WI38 (cell line): Measurements from ENCODE around the gene DMTF1.
"Not testable (repeated sequence)": the region's sequence is repeated elsewhere in the genome, so short reads cannot be mapped to it uniquely, and the experiment has no call there.

Source experiments
- H3K4me3 ChIP-seq: 2 replicates; pipeline ENCODE4 v1.5.1; 2011; ENCODE audit warnings: low read depth, mild to moderate bottlenecking, control low read depth, low read length
- TF ChIP-seq, protein P1 (sequence below): IDR thresholded peaks from 2 replicates; pipeline ENCODE4 v1.5.1; 2012; ENCODE audit warnings: low read depth, mild to moderate bottlenecking, control low read depth, low read length

The DMTF1 gene

DNA sequence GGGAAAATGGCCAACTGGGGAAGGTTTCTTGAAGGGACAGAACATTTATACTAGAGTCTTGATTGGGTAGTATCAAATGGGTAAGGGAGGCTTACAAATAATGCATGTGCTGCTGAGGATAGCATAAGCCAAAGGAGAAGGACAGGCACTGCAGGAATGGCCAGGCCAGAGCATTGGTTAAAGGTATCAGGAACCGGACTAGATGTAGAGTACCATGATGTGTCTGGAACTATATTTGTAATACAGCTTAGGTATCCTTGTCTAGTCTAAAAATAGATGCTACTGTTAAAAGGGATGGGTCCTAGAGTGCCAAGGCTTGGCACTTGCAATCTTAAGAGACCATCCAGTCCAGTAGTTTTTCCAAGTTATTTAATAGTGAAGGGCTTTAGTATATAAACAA lies 47.0 kb downstream of the DMTF1 start:
- no peak overlapping the region for H3K4me3 ChIP-seq
- TF ChIP-seq, protein P1, sequence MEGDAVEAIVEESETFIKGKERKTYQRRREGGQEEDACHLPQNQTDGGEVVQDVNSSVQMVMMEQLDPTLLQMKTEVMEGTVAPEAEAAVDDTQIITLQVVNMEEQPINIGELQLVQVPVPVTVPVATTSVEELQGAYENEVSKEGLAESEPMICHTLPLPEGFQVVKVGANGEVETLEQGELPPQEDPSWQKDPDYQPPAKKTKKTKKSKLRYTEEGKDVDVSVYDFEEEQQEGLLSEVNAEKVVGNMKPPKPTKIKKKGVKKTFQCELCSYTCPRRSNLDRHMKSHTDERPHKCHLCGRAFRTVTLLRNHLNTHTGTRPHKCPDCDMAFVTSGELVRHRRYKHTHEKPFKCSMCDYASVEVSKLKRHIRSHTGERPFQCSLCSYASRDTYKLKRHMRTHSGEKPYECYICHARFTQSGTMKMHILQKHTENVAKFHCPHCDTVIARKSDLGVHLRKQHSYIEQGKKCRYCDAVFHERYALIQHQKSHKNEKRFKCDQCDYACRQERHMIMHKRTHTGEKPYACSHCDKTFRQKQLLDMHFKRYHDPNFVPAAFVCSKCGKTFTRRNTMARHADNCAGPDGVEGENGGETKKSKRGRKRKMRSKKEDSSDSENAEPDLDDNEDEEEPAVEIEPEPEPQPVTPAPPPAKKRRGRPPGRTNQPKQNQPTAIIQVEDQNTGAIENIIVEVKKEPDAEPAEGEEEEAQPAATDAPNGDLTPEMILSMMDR: no peak

DNA sequence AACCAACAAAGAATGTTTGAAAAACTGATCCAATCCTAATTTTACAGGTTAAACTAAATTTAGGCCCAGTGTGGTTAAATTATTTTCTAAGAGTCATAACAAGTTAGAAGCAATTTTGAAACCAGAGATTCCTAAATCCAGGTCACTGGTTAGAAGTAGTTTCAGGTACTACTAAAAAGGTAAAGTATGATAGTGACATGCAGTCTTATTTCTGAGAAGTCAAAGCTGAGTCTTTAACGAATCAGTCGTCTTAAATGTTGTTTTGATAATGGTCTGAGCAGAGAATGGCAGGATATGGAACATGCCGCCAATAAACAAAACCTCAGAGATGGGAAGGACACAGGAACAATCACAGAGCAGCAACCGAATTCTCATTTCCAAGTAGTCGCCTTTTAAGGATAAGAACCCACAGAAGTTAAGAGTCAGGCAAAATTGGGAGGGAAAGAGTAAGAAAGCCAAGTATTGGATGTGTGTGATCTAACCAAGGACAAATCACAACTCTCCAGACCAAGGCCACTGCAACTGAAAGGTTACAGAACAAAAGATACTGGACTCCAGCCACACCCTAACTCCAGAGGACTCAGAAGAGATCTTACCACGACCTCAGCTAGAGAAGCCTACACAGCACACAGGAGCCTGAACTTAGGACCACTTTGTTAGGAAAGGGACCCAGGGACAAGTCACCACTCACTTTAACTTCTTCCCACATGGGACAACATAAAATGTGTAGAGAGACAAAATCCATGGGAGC lies 47.6 kb downstream of the DMTF1 start:
- TF ChIP-seq, protein P1: no peak
- H3K4me3 ChIP-seq: no peak overlapping the region

DNA sequence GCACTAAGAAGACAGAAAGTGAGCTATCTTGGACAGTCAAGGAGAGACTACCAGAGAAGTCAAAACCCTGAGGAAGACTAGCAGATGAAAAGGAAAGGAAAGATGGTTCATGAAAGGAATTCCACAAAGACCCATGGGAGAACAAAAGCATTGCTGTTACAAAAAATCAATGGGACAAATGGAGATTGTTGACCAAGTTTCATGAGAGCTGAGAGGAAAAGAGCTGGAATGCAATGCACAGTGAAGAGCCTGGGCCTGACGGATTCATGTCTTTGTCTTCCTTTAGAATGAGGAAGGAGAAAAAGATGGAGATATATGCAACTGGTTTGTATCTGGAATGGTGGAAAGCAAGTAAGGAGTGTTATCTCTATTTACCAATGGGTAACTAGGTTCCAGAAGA lies 50.0 kb downstream of the DMTF1 start:
- H3K4me3 ChIP-seq: no peak overlapping the region
- TF ChIP-seq, protein P1: no peak

DNA sequence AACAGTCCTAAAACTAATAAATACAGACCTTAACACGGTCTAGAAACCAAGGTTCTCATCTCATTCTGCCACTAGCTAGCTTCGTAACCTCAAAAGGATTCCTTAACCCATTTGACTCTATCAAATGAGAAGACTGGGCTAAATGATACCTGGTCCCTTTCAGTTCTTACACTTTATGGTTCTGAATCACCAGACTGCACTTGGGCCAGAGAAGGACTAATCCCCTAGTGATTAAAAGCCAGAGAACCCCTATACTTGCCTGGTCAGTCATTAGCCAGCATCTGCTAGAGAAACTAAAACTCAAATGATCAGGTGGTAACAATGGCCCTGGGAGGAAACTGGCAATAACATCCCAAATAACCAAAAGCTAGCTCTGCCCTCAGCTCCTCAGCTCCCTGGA lies 50.5 kb downstream of the DMTF1 start:
- no peak overlapping the region for H3K4me3 ChIP-seq
- TF ChIP-seq, protein P1: no peak

DNA sequence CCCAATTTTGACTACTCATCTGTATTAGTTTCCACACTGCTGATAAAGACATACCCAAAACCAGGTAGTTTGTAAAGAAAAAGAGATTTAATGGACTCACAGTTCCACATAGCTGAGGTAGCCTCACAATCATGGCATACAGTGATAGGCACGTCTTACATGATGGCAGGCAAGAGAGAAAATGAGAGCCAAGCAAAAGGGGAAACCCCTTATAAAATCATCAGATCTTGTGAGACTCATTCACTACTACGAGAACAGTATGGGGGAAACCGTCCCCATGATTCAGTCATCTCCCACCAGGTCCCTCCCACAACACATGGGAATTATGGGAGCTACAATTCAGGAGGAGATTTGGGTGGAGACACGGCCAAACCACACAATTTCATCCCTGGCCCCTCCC lies 51.7 kb downstream of the DMTF1 start:
- H3K4me3 ChIP-seq: not testable (repeated sequence)

DNA sequence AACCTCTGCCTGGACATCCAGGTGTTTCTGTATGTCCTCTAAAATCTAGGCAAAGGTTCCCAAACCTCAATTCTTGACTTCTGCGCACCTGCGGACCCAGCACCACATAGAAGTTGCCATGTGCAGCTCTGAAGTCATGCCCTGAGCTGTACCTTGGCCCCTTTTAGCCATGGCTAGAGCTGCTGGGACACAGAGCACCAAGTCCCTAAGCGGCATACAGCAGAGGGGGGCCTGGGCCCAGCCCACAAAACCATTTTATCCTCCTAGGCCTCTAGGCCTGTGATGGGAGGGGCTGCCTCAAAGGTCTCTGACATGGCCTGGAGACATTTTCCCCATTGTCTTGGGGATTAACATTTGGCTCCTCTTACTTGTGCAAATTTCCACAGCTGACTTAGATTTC lies 52.7 kb downstream of the DMTF1 start:
- TF ChIP-seq, protein P1: no peak
- no peak overlapping the region for H3K4me3 ChIP-seq

DNA sequence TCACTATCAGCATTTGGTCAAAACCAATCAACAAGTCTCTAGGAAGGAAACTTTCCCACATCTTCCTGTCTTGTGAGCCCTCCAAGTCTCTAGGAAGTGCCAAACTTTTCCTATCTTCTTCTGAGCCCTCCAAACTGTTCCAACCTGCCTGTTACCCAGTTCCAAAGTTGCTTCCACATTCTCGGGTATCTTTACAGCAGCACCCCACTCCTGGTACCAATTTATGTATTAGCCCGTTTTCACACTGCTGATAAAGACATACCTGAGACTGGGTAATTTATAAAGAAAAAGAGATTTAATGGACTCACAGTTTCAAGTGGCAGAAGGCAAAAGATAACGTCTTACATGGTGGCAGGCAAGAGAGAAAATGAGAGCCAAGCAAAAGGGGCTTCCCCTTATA lies 53.4 kb downstream of the DMTF1 start:
- H3K4me3 ChIP-seq: not testable (repeated sequence)

DNA sequence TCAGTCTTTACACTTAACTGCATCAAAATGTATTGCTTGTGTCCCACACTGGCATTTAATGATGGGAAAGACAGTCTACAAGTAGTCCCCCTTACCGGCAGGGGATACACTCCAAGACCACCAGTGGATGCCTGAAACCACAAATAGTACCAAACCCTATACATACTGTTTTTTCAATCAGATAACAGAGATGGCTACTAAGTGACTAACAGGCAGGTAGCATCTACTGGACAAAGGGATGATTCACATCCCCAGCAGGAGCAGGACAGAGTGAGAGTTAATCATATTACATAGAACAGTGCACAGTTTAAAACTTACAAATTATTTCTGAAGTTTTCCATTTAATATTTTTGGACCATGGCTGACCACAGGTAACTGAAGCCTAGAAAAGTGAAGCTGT lies 54.1 kb downstream of the DMTF1 start:
- no peak overlapping the region for H3K4me3 ChIP-seq
- TF ChIP-seq, protein P1: no peak
